Stimulated activated CD4-positive, alpha-beta T cell treated with anti-CD3 and anti-CD28 coated beads, Interleukin-1b, Interleukin-23, amount 100 ng/mL, for 1 hour (primary cell): ENCODE measurements around the gene KBTBD13.
A peak's percentile ranks its signal among the peaks of the same experiment; 100 is the strongest.
"Not testable (repeated sequence)": the region's sequence is repeated elsewhere in the genome, so short reads cannot be mapped to it uniquely, and the experiment has no call there.

Source experiments
- DNase-seq, 2 donors: peaks; one replicate each; pipeline ENCODE4 v3.0.0-alpha.2; 2020; ENCODE audit warnings: low read depth in 2 of 2

KBTBD13 gene

DNA sequence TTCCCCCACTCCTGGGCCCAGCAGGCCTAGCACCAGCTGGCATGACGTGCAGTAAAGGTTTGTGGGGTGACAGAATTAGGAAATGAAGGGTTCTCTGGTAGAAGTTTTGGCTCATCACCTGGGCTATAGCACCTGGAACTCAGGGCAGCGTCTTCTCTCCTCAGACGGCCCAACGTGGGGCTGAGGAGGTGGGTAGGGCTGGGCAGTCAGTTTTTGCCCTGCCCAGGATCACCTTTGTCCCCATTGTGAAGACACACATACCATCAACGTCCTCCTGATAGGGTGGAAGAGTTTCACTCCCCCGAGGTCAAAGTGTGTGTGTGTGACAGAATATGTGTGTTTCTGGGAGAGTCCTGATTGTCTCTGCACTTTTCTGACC lies 12.1 kb downstream of the KBTBD13 start:
- no peak for DNase-seq

DNA sequence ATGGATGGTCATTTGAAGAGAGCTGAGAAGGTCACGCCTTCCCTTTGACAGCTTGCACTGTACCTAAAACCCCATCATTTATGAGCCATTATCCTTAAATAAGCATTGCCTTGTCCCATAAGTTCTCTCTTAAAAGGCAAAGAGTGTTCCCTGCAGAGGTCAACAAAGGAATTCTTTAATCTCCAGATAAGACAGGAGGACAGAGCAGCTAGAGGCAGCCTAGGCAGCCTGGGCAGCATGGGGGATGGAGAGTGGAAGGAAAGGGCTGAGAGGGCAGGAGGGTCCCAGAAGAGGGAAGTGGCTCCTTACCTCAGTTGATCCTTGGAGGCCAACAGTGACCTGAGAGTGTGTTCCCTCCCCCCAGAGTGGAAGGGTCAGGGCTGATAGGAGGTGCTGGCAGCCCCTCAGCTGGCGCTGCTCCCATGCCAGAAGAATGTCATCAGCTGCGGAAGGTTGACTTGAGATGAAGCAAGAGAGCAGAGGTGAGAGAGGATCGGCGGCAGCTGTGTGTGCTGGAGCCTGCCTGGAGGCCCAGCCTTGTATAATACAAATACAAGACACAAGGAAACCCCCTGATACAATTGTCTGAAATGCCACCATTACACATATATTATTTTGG lies 12.8 kb downstream of the KBTBD13 start:
- no peak for DNase-seq

DNA sequence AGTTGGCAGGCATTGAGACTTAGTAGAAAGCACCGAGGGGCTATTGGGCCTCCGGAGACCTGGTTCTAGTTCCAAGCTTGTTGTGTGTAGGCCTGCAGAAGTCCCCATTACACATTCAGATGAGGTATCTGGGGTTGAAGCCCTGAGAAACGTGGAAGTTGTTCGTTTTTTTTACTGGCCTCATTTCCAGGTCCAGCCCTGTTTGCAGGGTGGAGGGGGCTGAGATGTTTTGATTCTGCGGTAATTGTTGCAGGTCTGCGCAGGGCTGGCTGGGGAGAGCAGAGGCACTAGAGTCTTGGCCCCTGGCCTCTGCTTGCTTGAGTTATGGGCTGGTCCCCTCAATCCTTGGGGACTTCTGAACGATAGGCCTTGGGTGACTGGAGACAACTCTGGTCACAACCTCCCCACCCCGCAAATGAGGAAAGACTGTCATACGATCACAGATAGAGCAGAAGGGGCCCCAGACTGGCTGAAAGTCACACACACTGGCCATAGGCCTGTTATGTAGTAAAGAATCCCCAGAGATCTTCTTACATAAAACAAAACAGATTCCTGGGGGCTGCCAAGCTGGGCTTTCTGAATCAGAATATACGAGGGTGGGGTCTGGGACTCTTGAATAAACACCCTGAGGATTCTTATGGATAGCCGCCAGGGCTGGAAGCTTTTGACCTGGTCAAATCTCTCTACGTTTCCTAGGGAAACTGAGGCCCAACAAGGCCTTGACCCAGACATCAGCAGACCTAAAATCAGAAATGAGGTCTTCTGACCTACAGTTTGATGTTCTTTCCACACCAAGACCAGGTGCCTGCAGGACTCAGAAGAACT lies 15.6 kb downstream of the KBTBD13 start:
- no peak for DNase-seq

GRCh38 chr15:65092911-65093792 lies 16.6 kb downstream of the KBTBD13 start:
- no peak for DNase-seq

GRCh38 chr15:65093793-65094170 lies 17.2 kb downstream of the KBTBD13 start:
- DNase-seq = not testable (repeated sequence)

DNA sequence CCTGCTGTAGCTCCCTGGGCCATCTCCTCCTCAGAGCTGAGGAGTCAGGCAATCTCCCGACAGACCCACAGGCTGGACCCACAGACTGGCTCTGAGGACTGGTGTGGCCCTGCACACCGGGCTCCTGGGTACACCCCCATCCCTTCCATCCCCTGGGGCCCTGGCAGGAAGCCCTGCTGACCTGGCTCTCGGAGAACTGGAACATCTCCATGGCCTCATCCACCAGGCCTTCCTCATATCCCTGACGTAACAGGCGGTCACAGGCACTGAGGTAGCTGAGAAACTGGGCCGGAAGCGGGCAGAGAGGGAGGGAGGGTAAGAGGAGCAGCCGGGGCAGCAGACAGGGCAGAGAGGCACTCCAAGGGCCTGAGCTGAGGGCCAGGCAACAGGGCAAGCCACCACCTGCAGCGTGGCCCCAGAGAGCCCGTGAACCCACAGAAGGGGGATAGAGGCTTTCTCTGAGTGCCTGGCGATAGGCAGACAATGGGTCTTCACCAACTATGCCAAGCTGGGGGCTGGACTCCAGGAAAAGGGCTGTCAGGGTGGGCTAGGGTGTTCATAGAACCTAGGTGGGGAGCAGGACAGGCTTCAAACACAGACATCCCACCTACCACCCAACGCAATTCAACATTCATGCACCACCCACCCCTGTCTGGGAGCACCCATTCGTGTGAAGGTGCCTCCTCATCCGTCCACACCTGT lies 17.9 kb downstream of the KBTBD13 start:
- no peak for DNase-seq

- no peak for DNase-seq
These were observed 18.6 kb downstream of the KBTBD13 start for GRCh38 chr15:65095011-65095746.

DNA sequence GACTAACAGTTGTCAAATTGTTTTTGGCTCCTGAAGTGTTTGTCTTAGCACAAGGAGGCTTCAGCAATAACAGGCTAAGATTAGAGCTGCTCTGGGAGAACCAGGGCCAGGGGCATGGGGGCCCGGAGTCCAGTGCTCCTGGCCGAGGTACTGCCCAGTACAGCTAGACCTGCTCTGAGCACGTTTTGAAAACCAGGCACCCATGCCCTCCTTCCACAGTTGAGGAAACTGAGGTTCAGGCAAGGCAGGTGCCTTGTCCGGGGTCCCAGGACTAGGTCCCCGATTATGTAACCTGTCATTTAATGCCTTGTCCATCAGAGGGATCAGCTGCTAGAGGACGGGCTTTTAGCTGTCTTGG lies 19.2 kb downstream of the KBTBD13 start:
- DNase-seq = no peak

DNA sequence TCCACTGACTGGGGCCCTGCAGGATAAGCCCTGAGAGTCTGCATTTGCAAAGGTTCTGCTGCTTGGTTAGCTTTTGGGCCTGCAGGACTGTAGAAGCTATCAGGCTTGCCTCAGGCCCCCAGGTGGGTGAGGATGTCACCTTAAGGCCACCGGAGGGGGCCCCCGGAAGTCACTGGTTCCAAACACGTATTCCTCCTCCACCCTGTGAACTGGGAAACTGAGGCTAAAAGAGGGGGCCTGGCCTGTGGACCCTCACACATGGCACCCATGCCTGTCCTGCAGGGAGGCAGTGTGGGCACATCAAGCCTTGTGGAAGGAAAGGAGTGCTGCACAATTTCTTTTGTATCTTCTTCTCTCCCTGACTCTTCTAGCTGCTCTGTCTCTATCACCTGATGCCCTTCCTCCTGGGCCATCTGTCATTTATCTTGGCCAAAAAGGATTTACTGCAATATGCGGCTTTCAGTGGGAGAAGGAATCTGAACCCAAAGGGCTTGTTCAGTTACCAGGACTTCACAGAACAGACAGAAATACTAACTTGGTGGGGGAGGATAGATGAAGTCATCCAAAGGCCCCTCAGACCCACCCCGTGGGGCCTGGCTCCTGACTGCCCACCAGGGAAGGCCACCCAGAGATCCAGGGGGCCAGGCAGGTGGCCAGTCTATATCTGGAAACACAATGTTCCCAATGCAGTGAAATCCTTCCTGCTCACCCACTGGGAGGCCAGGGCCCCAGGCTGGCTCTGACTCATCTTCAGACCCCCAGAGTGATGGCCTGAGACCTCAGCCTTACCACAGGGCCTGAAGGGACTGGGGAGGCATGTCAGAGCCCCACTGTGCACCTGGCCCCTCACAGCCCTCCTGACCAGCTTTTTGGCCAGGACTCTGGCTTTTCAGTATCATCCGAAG lies 20.2 kb downstream of the KBTBD13 start:
- no peak for DNase-seq

DNA sequence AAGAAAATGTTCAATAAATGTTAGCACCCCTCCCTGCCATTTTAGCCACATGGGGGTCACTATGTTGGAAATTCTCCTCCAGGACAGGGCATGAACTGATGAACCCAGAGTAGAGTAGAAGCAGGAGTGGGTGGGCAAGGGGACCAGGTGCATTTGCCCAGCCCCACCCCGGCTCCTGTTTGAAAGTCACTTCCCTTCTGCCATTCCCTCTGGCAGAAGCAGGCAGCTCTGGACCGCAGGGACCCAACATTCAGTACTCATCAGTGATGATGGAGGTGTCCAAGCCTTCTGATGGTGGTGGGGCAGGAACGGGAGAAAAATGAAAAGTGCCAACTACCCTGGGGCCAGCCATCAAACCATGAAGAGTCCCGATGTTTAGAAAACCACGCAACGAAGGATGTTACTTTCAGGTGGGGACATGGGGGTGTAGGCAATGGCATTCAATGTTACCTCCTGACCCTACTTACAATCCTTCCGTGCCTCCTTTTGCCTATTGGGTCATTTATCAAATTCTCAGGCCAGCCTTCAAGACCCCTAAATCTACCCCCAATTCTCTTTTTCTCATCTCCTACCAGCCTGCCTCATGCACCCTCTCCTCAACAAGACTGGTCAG lies 21.2 kb downstream of the KBTBD13 start:
- DNase-seq = no peak

GRCh38 chr15:65099336-65099735 lies 22.8 kb downstream of the KBTBD13 start:
- DNase-seq = no peak

DNA sequence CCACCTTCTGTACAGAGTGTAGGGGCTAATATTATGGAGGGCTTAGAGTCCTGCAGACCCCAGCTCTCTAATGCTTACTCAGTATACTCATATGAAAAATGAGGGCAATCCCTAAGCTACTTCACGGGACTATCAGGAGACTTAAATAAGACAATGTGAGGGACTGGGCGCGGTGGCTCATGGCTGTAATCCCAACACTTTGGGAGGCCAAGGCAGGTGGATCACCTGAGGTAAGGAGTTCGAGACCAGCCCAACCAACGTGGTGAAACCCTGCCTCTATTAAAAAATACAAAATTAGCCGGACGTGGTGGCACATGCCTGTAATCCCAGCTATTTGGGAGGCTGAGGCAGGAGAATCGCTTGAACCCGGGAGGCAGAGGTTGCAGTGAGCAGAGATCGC lies 23.3 kb downstream of the KBTBD13 start:
- not testable (repeated sequence) for DNase-seq

DNA sequence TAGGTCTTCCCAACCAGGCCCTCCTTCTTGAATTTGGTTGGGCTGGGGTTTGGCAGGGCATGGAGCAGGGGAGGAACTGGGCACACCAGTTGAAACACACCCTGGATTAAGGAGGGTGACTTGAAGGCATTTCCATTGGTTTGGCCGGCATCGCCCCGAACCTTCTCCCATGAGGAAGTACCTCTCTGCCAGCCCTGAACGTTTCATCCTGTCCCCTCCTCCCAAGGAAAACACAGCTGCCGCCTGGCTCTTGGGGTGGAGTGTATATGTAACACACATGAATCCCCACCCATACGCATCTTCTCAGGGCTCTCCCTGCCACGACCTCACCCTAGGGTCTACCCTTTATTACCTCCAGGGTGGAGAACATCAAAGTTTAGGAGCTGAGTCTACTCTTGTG lies 23.9 kb downstream of the KBTBD13 start:
- DNase-seq = no peak

DNA sequence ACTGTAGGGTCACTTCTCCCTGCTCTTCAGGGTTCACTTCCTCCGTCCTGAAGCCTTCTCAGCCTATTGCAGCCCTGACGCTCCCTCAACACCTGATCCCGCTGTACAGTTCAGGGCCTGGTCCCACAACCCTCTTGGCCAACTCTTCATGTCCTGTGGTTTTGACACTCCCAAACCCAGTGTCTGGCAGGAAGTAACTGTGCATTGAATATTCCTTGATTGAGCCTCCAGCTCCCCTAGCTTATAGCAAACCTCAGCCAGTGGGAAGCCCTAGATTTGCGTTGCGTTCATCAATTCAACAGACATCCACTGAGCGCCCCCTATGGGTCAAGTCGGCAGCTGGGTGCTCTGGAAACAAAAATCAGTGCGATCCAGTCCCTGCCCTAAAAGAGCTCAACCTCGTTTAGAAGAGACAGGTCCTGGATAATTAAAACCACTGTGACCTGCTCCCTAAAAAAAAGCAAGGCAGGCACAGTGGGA lies 24.9 kb downstream of the KBTBD13 start:
- peak in 1 of 2 donors; percentile 25 for DNase-seq

DNA sequence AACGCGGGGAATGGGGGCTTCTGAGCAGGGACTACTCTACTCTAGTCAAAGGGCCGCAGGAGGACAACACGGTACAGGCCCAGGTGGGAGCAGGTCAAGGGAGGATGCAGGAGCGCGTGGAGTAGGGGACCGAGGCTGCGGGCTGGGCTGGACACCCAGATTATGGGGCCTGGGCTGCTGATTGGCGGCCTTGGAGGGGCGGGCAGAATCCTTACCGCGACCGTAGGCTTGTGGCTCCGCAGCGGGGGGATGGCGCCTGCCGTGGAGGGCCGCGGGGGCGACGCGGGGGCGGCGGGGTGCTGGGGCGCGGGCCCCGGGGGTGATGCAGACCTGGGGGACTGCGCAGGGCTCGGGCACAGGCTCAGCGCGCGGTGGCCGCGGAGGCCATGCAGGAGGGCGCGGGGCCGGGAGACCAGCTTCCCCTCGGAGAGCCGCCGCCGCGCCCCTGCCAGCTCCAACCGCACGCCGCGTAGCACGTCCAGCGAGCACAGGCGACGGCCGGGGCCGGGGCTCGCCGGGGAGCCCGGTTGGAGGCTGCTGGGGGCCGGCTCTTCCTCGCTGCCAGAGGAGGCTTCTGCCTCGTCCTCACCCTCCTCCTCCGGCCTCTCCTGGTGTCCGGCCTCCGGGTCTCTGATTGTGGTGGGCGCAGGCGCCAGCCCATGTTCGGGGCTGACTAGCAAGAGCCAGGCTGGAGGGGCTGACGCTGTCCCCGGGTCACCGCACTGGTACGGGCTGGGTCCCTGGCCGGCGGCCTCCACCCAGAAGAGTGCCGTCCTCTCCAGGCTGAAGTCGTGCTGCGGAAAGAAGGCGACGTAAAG lies 25.6 kb downstream of the KBTBD13 start:
- DNase-seq = no peak

DNA sequence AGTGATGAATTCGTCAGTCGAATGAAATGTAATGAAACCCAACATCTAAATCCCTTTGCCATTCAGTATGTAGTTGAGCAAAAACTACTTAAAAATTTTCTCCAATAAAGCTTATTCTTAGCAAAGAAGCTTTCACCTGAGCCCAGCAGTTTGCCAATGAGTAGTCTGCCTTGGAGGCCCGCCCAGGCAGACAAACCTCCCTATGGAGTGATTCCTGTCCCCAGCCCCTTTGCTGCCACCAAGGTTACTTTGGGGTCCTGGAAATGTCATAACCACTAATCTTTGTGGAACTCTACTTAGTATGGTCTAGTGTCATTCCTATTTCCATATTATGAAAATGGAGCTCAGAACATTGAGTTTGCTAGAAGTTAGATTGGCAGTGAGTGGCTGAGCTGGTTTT lies 26.4 kb downstream of the KBTBD13 start:
- no peak for DNase-seq

GRCh38 chr15:65105038-65105437 lies 28.5 kb downstream of the KBTBD13 start:
- DNase-seq = no peak

DNA sequence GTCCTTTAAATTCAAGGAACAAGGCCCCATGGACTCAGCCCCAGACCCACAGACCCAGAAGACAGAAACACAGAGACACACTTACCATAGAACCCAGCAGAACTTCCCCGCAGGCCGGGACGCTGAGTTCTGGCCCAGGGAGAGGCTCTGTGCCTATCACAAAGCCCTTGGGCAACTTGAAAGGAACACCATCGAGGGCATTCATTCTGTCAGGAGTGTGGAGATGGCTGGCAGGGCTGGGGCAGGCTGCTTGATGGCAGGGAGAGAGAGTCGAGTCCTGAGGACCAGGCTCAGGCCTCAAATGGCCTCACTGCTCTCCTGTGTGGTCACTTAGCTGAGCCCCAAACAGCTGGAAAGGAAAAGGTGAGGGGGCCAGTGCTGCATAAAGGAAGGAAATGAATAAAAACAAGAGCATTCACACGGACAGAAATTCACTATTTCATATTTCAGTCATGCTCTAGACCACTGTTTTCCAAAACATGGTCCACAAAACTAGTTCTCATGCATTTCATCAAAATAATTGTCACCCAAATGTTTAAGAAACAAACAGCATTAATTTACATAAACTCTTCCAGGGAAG lies 29.6 kb downstream of the KBTBD13 start:
- DNase-seq = no peak
